Keratinocyte (primary cell): Measurements from ENCODE around the gene NDUFB8.

Experiments
- EZH2 ChIP-seq: IDR thresholded peaks from one replicate; pipeline ENCODE4 v1.6.1; 2012; ENCODE audit warnings: inconsistent platforms, mild to moderate bottlenecking, low read length, moderate library complexity
- TF ChIP-seq, protein P1 (sequence below), 3 experiments: IDR thresholded peaks in 1 of 3; conservative IDR thresholded peaks in 1 of 3; optimal IDR thresholded peaks in 1 of 3; 2 replicates in 2 of 3; 3 replicates in 1 of 3; pipeline versions ENCODE3 to v1.5.1; 2011; ENCODE audit warnings: low read length in 3 of 3, mild to moderate bottlenecking in 3 of 3, moderate library complexity in 2 of 3, control low read depth in 1 of 3, inconsistent platforms in 1 of 3; ENCODE audit not compliant: insufficient read depth in 2 of 3; ENCODE audit errors: extremely low read depth in 1 of 3

DNA sequence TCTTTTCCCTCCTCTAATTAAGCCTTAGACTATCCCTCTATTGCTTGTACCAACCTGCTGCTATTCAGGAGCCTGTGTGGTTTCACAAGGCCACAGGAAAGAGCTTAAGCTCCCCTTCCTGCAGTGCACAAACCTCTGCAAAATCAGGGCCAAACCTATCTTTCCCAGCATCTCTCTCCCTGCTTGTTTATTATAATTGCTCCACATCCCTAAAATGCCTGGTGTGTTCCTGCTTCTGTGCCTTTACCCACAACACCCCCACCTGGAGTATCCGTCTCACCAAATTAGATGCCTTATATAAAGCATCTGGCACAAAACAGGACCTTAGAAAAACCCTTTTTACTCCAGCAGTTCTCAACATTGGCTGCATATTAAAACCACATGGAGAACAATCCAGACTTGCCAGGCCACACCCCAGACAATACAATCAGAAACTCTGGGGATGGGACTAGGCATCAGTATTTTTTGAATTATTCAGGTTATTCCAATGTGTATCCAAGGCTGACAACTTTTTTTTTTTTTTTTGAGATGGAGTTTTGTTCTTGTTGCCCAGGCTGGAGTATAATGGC is 26.7 kb downstream of the NDUFB8 start:
- TF ChIP-seq, protein P1, sequence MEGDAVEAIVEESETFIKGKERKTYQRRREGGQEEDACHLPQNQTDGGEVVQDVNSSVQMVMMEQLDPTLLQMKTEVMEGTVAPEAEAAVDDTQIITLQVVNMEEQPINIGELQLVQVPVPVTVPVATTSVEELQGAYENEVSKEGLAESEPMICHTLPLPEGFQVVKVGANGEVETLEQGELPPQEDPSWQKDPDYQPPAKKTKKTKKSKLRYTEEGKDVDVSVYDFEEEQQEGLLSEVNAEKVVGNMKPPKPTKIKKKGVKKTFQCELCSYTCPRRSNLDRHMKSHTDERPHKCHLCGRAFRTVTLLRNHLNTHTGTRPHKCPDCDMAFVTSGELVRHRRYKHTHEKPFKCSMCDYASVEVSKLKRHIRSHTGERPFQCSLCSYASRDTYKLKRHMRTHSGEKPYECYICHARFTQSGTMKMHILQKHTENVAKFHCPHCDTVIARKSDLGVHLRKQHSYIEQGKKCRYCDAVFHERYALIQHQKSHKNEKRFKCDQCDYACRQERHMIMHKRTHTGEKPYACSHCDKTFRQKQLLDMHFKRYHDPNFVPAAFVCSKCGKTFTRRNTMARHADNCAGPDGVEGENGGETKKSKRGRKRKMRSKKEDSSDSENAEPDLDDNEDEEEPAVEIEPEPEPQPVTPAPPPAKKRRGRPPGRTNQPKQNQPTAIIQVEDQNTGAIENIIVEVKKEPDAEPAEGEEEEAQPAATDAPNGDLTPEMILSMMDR (optimal IDR thresholded peaks at IDR 0.05 in 1 of 3, IDR thresholded peaks at IDR 0.05 in 1 of 3, conservative IDR thresholded peaks at IDR 0.05 in 1 of 3; ENCODE audit: extremely low read depth in 1 of 3, insufficient read depth in 2 of 3, low read length in 3 of 3), result no peak
- no peak for TF ChIP-seq EZH2
